H9 (cell line): ENCODE measurements around the gene SACM1L. TPM values are rescaled to one million over a fixed set of nuclear protein-coding genes. Genes with fewer than 3 reads are reported as not detected.

Experiments
- DNase-seq: peaks from one replicate; pipeline ENCODE4 v3.0.0-alpha.2; 2017
- H2AFZ ChIP-seq: one replicate; pipeline ENCODE4 v1.6.1; 2013; ENCODE audit warnings: mild to moderate bottlenecking, low read length, control low read depth, moderate library complexity
- H2AK5ac ChIP-seq: 2 replicates; pipeline ENCODE4 v1.6.1; 2013; ENCODE audit warnings: low read length, control low read depth, mixed read lengths; ENCODE audit not compliant: insufficient read length
- H2BK120ac ChIP-seq: one replicate; pipeline ENCODE4 v1.6.1; 2013; ENCODE audit warnings: low read depth, mild to moderate bottlenecking, low read length, control low read depth, inconsistent platforms; ENCODE audit not compliant: poor library complexity, severe bottlenecking
- H2BK12ac ChIP-seq: 2 replicates; pipeline ENCODE4 v1.6.1; 2013; ENCODE audit warnings: low read length, control low read depth, mixed read lengths, low read depth; ENCODE audit not compliant: insufficient read length
- H2BK15ac ChIP-seq: 2 replicates; pipeline ENCODE4 v1.6.1; 2013; ENCODE audit warnings: low read depth, low read length, control low read depth
- H2BK20ac ChIP-seq: one replicate; pipeline ENCODE4 v1.6.1; 2013; ENCODE audit warnings: low read depth, mild to moderate bottlenecking, low read length, control low read depth, inconsistent platforms; ENCODE audit not compliant: poor library complexity, severe bottlenecking
- H2BK5ac ChIP-seq: 2 replicates; pipeline ENCODE4 v1.6.1; 2013; ENCODE audit warnings: low read length, control low read depth, mixed read lengths; ENCODE audit not compliant: insufficient read length
- H3K14ac ChIP-seq: 2 replicates; pipeline ENCODE4 v1.6.1; 2013; ENCODE audit warnings: low read length, control low read depth; ENCODE audit not compliant: insufficient read depth
- H3K18ac ChIP-seq: 2 replicates; pipeline ENCODE4 v1.6.1; 2013; ENCODE audit warnings: low read depth, mild to moderate bottlenecking, mixed read lengths, low read length, control low read depth; ENCODE audit not compliant: insufficient read length
- H3K23ac ChIP-seq: 2 replicates; pipeline ENCODE4 v1.6.1; 2013; ENCODE audit warnings: low read length, control low read depth, mixed read lengths, low read depth; ENCODE audit not compliant: insufficient read length
- H3K23me2 ChIP-seq: 2 replicates; pipeline ENCODE4 v1.6.1; 2013; ENCODE audit warnings: low read depth, mild to moderate bottlenecking, mixed read lengths, low read length, control low read depth; ENCODE audit not compliant: insufficient read length, poor library complexity, severe bottlenecking
- H3K27ac ChIP-seq: 2 replicates; pipeline ENCODE4 v1.5.1; 2013; ENCODE audit warnings: low read length, control low read depth, mixed read lengths, low read depth; ENCODE audit not compliant: insufficient read length
- H3K27me3 ChIP-seq: 2 replicates; pipeline ENCODE4 v1.6.1; 2013; ENCODE audit warnings: low read length, control low read depth, inconsistent platforms; ENCODE audit not compliant: insufficient read depth
- H3K4ac ChIP-seq: 2 replicates; pipeline ENCODE4 v1.6.1; 2013; ENCODE audit warnings: low read depth, mild to moderate bottlenecking, control low read depth, inconsistent platforms, low read length, moderate library complexity
- H3K4me1 ChIP-seq: 2 replicates; pipeline ENCODE4 v1.6.1; 2013; ENCODE audit warnings: low read length, control low read depth, inconsistent platforms; ENCODE audit not compliant: insufficient read depth
- H3K4me2 ChIP-seq: 2 replicates; pipeline ENCODE4 v1.6.1; 2013; ENCODE audit warnings: low read length, control low read depth, mixed read lengths; ENCODE audit not compliant: insufficient read length, insufficient read depth
- H3K56ac ChIP-seq: 2 replicates; pipeline ENCODE4 v1.6.1; 2013; ENCODE audit warnings: low read depth, mild to moderate bottlenecking, mixed read lengths, low read length, control low read depth; ENCODE audit not compliant: insufficient read length
- H3K79me1 ChIP-seq: 2 replicates; pipeline ENCODE4 v1.6.1; 2013; ENCODE audit warnings: low read depth, mild to moderate bottlenecking, moderate library complexity, low read length, control low read depth, inconsistent platforms; ENCODE audit not compliant: insufficient read depth, poor library complexity, severe bottlenecking
- H3K79me2 ChIP-seq: 2 replicates; pipeline ENCODE4 v1.6.1; 2013; ENCODE audit warnings: low read length, control low read depth, inconsistent platforms; ENCODE audit not compliant: insufficient read depth
- H3K9ac ChIP-seq: 2 replicates; pipeline ENCODE4 v1.6.1; 2013; ENCODE audit warnings: low read length, control low read depth, mixed read lengths; ENCODE audit not compliant: insufficient read length; ENCODE audit errors: extremely low read depth
- H3K9me3 ChIP-seq: one replicate; pipeline ENCODE4 v1.6.1; 2013; ENCODE audit warnings: low read depth, low read length, inconsistent platforms; ENCODE audit not compliant: control insufficient read depth
- H3T11ph ChIP-seq: one replicate; pipeline ENCODE4 v1.6.1; 2013; ENCODE audit warnings: mild to moderate bottlenecking, low read length, control low read depth, inconsistent platforms
- H4K20me1 ChIP-seq: one replicate; pipeline ENCODE4 v1.6.1; 2013; ENCODE audit not compliant: control insufficient read depth, insufficient read length, insufficient read depth
- H4K5ac ChIP-seq: 2 replicates; pipeline ENCODE4 v1.6.1; 2013; ENCODE audit warnings: low read depth, mild to moderate bottlenecking, mixed read lengths, low read length, control low read depth; ENCODE audit not compliant: insufficient read length
- H4K8ac ChIP-seq: replicated peaks from 2 replicates; pipeline ENCODE4 v1.6.1; 2013; ENCODE audit warnings: low read length, control low read depth, mixed read lengths, low read depth; ENCODE audit not compliant: insufficient read length
- H4K91ac ChIP-seq: 2 replicates; pipeline ENCODE4 v1.6.1; 2013; ENCODE audit warnings: low read depth, mild to moderate bottlenecking, moderate library complexity, mixed read lengths, low read length, control low read depth; ENCODE audit not compliant: insufficient read length
- H3K27ac Mint-ChIP-seq, 3 experiments: 2 replicates in 2 of 3; 3 replicates in 1 of 3; pipeline ENCODE4 v1.8.0; 2020 to 2021; ENCODE audit warnings: mixed read lengths in 3 of 3, mild to moderate bottlenecking in 1 of 3, moderate library complexity in 1 of 3
- H3K27me3 Mint-ChIP-seq: 2 replicates; pipeline ENCODE4 v1.8.0; 2021; ENCODE audit warnings: low read depth, mild to moderate bottlenecking, moderate library complexity, mixed read lengths
- H3K36me3 Mint-ChIP-seq, 3 experiments: 2 replicates in 2 of 3; 3 replicates in 1 of 3; pipeline ENCODE4 v1.8.0; 2020 to 2021; ENCODE audit warnings: low read depth in 3 of 3, mixed read lengths in 3 of 3; ENCODE audit not compliant: insufficient read depth in 1 of 3
- H3K4me1 Mint-ChIP-seq, 2 experiments: 2 replicates each; pipeline ENCODE4 v1.8.0; 2020; ENCODE audit warnings: mixed read lengths in 2 of 2
- H3K4me3 Mint-ChIP-seq, 2 experiments: 2 replicates in 1 of 2; 3 replicates in 1 of 2; pipeline ENCODE4 v1.8.0; 2020 to 2021; ENCODE audit warnings: mild to moderate bottlenecking in 2 of 2, mixed read lengths in 2 of 2, moderate library complexity in 1 of 2
- H3K9me3 Mint-ChIP-seq, 2 experiments: 2 replicates in 1 of 2; 3 replicates in 1 of 2; pipeline ENCODE4 v1.8.0; 2020; ENCODE audit warnings: mild to moderate bottlenecking in 2 of 2, mixed read lengths in 2 of 2, moderate library complexity in 1 of 2
- WGBS: extraction: QIAGEN DNeasy Blood & Tissue Kit; methylation state at CpG from one replicate; pipeline ENCODE4 v1.1.7; 2013; ENCODE audit warnings: missing lambda C conversion rate, low lambda C conversion rate, mixed read lengths; ENCODE audit not compliant: insufficient read length; ENCODE audit errors: extremely low coverage; 5-methylcytosine and 5-hydroxymethylcytosine counted together
- total RNA-seq: library from RNA; stranded (reverse); gene quantifications from 2 replicates; pipeline ENCODE4 v1.2.1, GENCODE V29; 2021
- TF ChIP-seq, protein P1 (sequence below): fragments of 200-600 bp; sonication (generic); conservative IDR thresholded peaks from 3 replicates; pipeline ENCODE4 v1.8.0; 2021; ENCODE audit warnings: antibody characterized with exemption, mild to moderate bottlenecking

SACM1L gene
- total RNA-seq, 1 experiment from 2014 or later = 52.8 TPM

DNA sequence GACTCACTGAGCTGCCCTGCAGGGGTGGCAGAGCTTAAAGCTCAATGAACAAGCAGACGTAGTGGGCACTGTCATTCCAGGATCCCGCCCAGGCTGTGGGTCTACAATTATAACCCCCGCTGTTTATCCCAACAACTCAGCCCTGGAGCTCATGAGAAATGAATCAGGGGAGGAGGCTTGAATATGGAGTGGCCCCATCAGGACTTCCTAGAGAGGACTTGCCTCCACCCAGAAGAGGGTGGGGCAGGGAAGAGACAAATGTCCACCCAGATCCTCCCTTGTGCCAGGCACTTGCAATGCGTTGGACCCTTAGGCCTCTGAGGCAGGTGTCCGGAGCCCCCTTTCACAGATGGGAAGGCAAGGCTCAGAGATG lies 74.1 kb downstream of the SACM1L start:
- no peak overlapping the region for H3K56ac ChIP-seq
- no peaks in the 10 kb centered on the region for H3K79me2 ChIP-seq
- no peak overlapping the region for H4K5ac ChIP-seq
- DNase-seq = no peak
- no peak overlapping the region for H2BK15ac ChIP-seq
- H3K23me2 ChIP-seq = no peaks in the 10 kb centered on the region
- no peaks in the 10 kb centered on the region for H4K20me1 ChIP-seq
- no peak overlapping the region for H3K4ac ChIP-seq
- no peak overlapping the region for H3T11ph ChIP-seq
- no peaks in the 10 kb centered on the region for H3K27me3 ChIP-seq
- no peak overlapping the region for H2BK120ac ChIP-seq
- H3K18ac ChIP-seq = no peak overlapping the region
- no peak overlapping the region for H3K14ac ChIP-seq
- H2AK5ac ChIP-seq = no peak overlapping the region
- no peak overlapping the region for H3K9ac ChIP-seq
- H2BK20ac ChIP-seq = no peak overlapping the region
- H3K9me3 ChIP-seq = no peaks in the 10 kb centered on the region
- TF ChIP-seq, protein P1, sequence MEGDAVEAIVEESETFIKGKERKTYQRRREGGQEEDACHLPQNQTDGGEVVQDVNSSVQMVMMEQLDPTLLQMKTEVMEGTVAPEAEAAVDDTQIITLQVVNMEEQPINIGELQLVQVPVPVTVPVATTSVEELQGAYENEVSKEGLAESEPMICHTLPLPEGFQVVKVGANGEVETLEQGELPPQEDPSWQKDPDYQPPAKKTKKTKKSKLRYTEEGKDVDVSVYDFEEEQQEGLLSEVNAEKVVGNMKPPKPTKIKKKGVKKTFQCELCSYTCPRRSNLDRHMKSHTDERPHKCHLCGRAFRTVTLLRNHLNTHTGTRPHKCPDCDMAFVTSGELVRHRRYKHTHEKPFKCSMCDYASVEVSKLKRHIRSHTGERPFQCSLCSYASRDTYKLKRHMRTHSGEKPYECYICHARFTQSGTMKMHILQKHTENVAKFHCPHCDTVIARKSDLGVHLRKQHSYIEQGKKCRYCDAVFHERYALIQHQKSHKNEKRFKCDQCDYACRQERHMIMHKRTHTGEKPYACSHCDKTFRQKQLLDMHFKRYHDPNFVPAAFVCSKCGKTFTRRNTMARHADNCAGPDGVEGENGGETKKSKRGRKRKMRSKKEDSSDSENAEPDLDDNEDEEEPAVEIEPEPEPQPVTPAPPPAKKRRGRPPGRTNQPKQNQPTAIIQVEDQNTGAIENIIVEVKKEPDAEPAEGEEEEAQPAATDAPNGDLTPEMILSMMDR = no peak
- Mint-ChIP-seq H3K4me3 (no peak overlapping the region), H3K4me1 (peaks cover 13 to 14% of the 10 kb centered on the region in 2 experiments), H3K27ac (no peak overlapping the region), H3K9me3 (peaks cover 10 to 13% of the 10 kb centered on the region in 2 experiments; a peak in 4 of 5 replicates), H3K27me3 (peaks cover 5% of the 10 kb centered on the region), H3K36me3 (peaks cover 0 to 11% (median 2%) of the 10 kb centered on the region in 3 experiments; a peak in 3 of 7 replicates)
- no peak overlapping the region for H4K91ac ChIP-seq
- H3K4me1 ChIP-seq = no peaks in the 10 kb centered on the region
- no peak overlapping the region for H3K23ac ChIP-seq
- no peak overlapping the region for H4K8ac ChIP-seq
- no peak overlapping the region for H2BK12ac ChIP-seq
- no peak overlapping the region for H3K27ac ChIP-seq
- no peaks in the 10 kb centered on the region for H3K79me1 ChIP-seq
- H2BK5ac ChIP-seq = no peak overlapping the region
- no peak overlapping the region for H2AFZ ChIP-seq
- H3K4me2 ChIP-seq = no peak overlapping the region
- no CpG with 5 or more reads among the region's 5 CpGs for WGBS
